SKM-1 treated with dmso at 0.1 percent for 144 hours (cell line): Measurements from ENCODE around the gene AZU1.
"Not testable (repeated sequence)": the region's sequence is repeated elsewhere in the genome, so short reads cannot be mapped to it uniquely, and the experiment has no call there.

Source experiments
- DNase-seq: peaks from one replicate; lab custom pipeline; 2025; ENCODE audit not compliant: unreplicated experiment; lab: John Stamatoyannopoulos, UW

AZU1 gene

GRCh38 chr19:807627-808422 is 19.8 kb upstream of the AZU1 start:
- DNase-seq = no peak

GRCh38 chr19:808423-808775 is 19.2 kb upstream of the AZU1 start:
- DNase-seq = no peak

- no peak for DNase-seq
These were observed 17.4 kb upstream of the AZU1 start for GRCh38 chr19:810077-810855.

GRCh38 chr19:810883-811489 is 16.7 kb upstream of the AZU1 start:
- no peak for DNase-seq

GRCh38 chr19:811506-812048 is 16.1 kb upstream of the AZU1 start:
- DNase-seq = no peak

- DNase-seq = no peak
These were observed 15.4 kb upstream of the AZU1 start for GRCh38 chr19:812049-812746.

- no peak for DNase-seq
These were observed 14.9 kb upstream of the AZU1 start for GRCh38 chr19:812747-813218.

GRCh38 chr19:813219-814151 is 14.2 kb upstream of the AZU1 start:
- no peak for DNase-seq

- no peak for DNase-seq
These were observed 13.2 kb upstream of the AZU1 start for GRCh38 chr19:814152-815078.

GRCh38 chr19:815079-815774 is 12.4 kb upstream of the AZU1 start:
- DNase-seq = no peak

GRCh38 chr19:815775-816499 is 11.7 kb upstream of the AZU1 start:
- DNase-seq = no peak

GRCh38 chr19:816500-816857 is 11.2 kb upstream of the AZU1 start:
- DNase-seq = no peak

- DNase-seq = not testable (repeated sequence)
These were observed 7.4 kb upstream of the AZU1 start for GRCh38 chr19:820212-820611.

- DNase-seq = no peak
These were observed 6.3 kb upstream of the AZU1 start for GRCh38 chr19:821231-821824.

GRCh38 chr19:821825-822503 is 5.7 kb upstream of the AZU1 start, which contains the start of gene PLPPR3:
Gene PLPPR3 (minus strand): TSS chr19:821955. CDS start chr19:821559, 396 bp downstream.
- no peak for DNase-seq

GRCh38 chr19:823565-824121 is 4.0 kb upstream of the AZU1 start:
- DNase-seq = no peak
